Measurements from ENCODE around the gene CLEC4G. TPM values are rescaled to one million over a fixed set of nuclear protein-coding genes. Genes with fewer than 3 reads are reported as not detected.

The CLEC4G gene
- total and polyA plus RNA-seq, 2 donors (not counting 3 experiments of a cell fraction or from before 2014, with no cell fraction given): not detected

DNA sequence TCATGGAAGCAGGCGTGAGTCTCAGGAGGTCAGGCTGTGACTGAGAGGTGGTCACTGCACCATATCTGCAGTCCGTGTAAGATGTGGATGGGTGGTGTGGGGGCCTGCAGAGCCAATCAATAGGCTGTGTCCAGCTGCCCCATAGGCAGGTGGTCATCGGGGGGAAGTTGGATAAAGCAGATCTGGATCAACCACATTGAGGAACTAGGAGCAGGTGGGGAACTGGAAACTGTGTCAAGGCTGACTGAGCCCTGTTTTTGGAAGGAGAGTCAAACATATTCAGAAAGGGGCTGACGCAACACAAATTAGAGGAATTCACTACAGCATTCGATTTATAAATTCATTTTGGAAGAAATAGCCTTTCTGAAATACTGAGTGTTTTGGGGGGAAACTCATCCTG, 46.2 kb upstream of the CLEC4G start:
- H3K27me3 ChIP-seq (ENCODE audit: control insufficient read depth in 2 of 2, insufficient read depth in 2 of 2, low read length in 2 of 2): no peaks in the 10 kb centered on the region
- TF ChIP-seq EZH2 (IDR thresholded peaks at IDR 0.05; ENCODE audit: borderline replicate concordance, low read depth, low read length, severe bottlenecking) (no peak), POLR2A (IDR thresholded peaks at IDR 0.05; ENCODE audit: low read depth, low read length) (no peak), JUN (IDR thresholded peaks at IDR 0.05; ENCODE audit: borderline replicate concordance, insufficient read depth, insufficient read length, low read depth) (no peak), MYC (IDR thresholded peaks at IDR 0.05; ENCODE audit: low read depth, low read length) (no peak), FOS (IDR thresholded peaks at IDR 0.05; ENCODE audit: borderline replicate concordance, insufficient read depth, low read length) (no peak), POLR2AphosphoS5 (IDR thresholded peaks at IDR 0.05; ENCODE audit: insufficient read depth, low read depth, low read length) (no peak), GATA2 (IDR thresholded peaks at IDR 0.05; ENCODE audit: insufficient read depth, insufficient read length, low read depth, low read length) (no peak)
- TF ChIP-seq, protein P1, sequence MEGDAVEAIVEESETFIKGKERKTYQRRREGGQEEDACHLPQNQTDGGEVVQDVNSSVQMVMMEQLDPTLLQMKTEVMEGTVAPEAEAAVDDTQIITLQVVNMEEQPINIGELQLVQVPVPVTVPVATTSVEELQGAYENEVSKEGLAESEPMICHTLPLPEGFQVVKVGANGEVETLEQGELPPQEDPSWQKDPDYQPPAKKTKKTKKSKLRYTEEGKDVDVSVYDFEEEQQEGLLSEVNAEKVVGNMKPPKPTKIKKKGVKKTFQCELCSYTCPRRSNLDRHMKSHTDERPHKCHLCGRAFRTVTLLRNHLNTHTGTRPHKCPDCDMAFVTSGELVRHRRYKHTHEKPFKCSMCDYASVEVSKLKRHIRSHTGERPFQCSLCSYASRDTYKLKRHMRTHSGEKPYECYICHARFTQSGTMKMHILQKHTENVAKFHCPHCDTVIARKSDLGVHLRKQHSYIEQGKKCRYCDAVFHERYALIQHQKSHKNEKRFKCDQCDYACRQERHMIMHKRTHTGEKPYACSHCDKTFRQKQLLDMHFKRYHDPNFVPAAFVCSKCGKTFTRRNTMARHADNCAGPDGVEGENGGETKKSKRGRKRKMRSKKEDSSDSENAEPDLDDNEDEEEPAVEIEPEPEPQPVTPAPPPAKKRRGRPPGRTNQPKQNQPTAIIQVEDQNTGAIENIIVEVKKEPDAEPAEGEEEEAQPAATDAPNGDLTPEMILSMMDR (IDR thresholded peaks at IDR 0.05; ENCODE audit: extremely low read depth in 1 of 2, insufficient read depth in 1 of 2, low read depth in 1 of 2, low read length in 2 of 2): no peak
- TF ChIP-seq, protein P2, sequence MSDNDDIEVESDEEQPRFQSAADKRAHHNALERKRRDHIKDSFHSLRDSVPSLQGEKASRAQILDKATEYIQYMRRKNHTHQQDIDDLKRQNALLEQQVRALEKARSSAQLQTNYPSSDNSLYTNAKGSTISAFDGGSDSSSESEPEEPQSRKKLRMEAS (IDR thresholded peaks at IDR 0.05; ENCODE audit: insufficient read depth, insufficient read length): no peak
- no peak overlapping the region for H3K4me2 ChIP-seq (ENCODE audit: insufficient read depth, low read length)
- no peak overlapping the region for H2AFZ ChIP-seq (ENCODE audit: low read depth, low read length)
- no peak overlapping the region for H3K4me3 ChIP-seq (replicated peaks in 1 of 3; ENCODE audit: insufficient read depth in 1 of 3, low read depth in 1 of 3, low read length in 3 of 3)
- no peaks in the 10 kb centered on the region for H3K9me1 ChIP-seq (replicated peaks; ENCODE audit: control insufficient read depth, extremely low read depth, insufficient read depth, low read length)
- no peaks in the 10 kb centered on the region for H3K4me1 ChIP-seq (ENCODE audit: control insufficient read depth, extremely low read depth, insufficient read depth, low read length)
- no peaks in the 10 kb centered on the region for H4K20me1 ChIP-seq (replicated peaks; ENCODE audit: control insufficient read depth, extremely low read depth, insufficient read depth, low read length)
- FAIRE-seq (no peak), DNase-seq (ENCODE audit: low read depth, low spot score) (no peak)
- ChIA-PET POLR2A (no interaction called here), CTCF (interaction anchor here (1.0 to 1.5 kb wide), 2 partner anchors 9 to 21 kb away, joined by 3 to 5 read pairs; no protein-coding TSS in a partner anchor)
- intact Hi-C loops (cut with micrococcal nuclease): no loop called here
- H3K9ac ChIP-seq (replicated peaks; ENCODE audit: extremely low read depth, insufficient read depth, low read length): no peak overlapping the region
- dilution Hi-C loops (cut with MboI; ENCODE audit: extremely low pct_ligation_motif_present, low sequenced_read_pairs): no loop called here
- no TSS peak for BruUV-seq (replicated peaks)
- H3K9me3 ChIP-seq (replicated peaks; ENCODE audit: control insufficient read depth, insufficient read depth, low read length): no peaks in the 10 kb centered on the region
- no peaks in the 10 kb centered on the region for H3K36me3 ChIP-seq (ENCODE audit: control insufficient read depth in 2 of 2, extremely low read depth in 1 of 2, insufficient read depth in 2 of 2, low read length in 2 of 2)
- H3K79me2 ChIP-seq (ENCODE audit: control insufficient read depth, insufficient read depth, low read length): no peaks in the 10 kb centered on the region
- no peak overlapping the region for H3K27ac ChIP-seq (ENCODE audit: insufficient read depth, low read depth, low read length)

Measured in endothelial cell of umbilical vein (primary cell).